HepG2 (cell line): ENCODE data around the gene CDAN1.

ENCODE experiments used
- ETV6 ChIP-seq: sonication (generic); formaldehyde crosslinking; conservative IDR thresholded peaks from 2 replicates; pipeline ENCODE4 v1.4.0; 2020; ENCODE audit warnings: missing genetic modification reagents
- HDAC2 ChIP-seq: sonication (generic); formaldehyde crosslinking; IDR thresholded peaks from 2 replicates; pipeline ENCODE4 v1.4.0; 2020; ENCODE audit warnings: missing genetic modification reagents
- HMGXB3 ChIP-seq: sonication (generic); formaldehyde crosslinking; IDR thresholded peaks from 2 replicates; pipeline ENCODE4 v1.4.0; 2020; ENCODE audit warnings: missing genetic modification reagents, borderline replicate concordance
- IKZF4 ChIP-seq: sonication (generic); formaldehyde crosslinking; IDR thresholded peaks from 2 replicates; pipeline ENCODE4 v1.5.1; 2020; ENCODE audit warnings: borderline replicate concordance, mild to moderate bottlenecking, low read depth, missing genetic modification reagents; ENCODE audit errors: not compliant biosample characterization
- MAX ChIP-seq: IDR thresholded peaks from 2 replicates; pipeline ENCODE4 v1.6.1; 2012; ENCODE audit warnings: inconsistent platforms
- MYNN ChIP-seq: sonication (generic); formaldehyde crosslinking; IDR thresholded peaks from 2 replicates; pipeline ENCODE4 v1.4.0; 2020; ENCODE audit warnings: mild to moderate bottlenecking, low read depth, missing genetic modification reagents
- PATZ1 ChIP-seq: sonication (generic); formaldehyde crosslinking; IDR thresholded peaks from 2 replicates; pipeline ENCODE4 v1.4.0; 2020; ENCODE audit warnings: missing genetic modification reagents
- SAFB2 ChIP-seq: sonication (generic); formaldehyde crosslinking; IDR thresholded peaks from 2 replicates; pipeline ENCODE4 v1.5.1; 2020; ENCODE audit warnings: missing genetic modification reagents, low read depth, mild to moderate bottlenecking, borderline replicate concordance
- ZBTB20 ChIP-seq: sonication (generic); formaldehyde crosslinking; IDR thresholded peaks from 2 replicates; pipeline ENCODE4 v1.8.1; 2023; ENCODE audit warnings: missing genetic modification reagents, low read depth, mild to moderate bottlenecking, borderline replicate concordance
- ZSCAN20 ChIP-seq: sonication (generic); formaldehyde crosslinking; IDR thresholded peaks from 2 replicates; pipeline ENCODE4 v1.4.0; 2020; ENCODE audit warnings: missing genetic modification reagents, mild to moderate bottlenecking, borderline replicate concordance
- TF ChIP-seq, protein P1 (sequence below), 2 experiments: sonication (generic) in 1 of 2; formaldehyde crosslinking in 1 of 2; IDR thresholded peaks; 2 replicates each; pipeline versions ENCODE4 v1.5.1 to v1.6.1; 2011 to 2020; ENCODE audit warnings: borderline replicate concordance in 1 of 2, low read depth in 1 of 2, low read length in 1 of 2, mild to moderate bottlenecking in 1 of 2, missing genetic modification reagents in 1 of 2, moderate library complexity in 1 of 2

DNA sequence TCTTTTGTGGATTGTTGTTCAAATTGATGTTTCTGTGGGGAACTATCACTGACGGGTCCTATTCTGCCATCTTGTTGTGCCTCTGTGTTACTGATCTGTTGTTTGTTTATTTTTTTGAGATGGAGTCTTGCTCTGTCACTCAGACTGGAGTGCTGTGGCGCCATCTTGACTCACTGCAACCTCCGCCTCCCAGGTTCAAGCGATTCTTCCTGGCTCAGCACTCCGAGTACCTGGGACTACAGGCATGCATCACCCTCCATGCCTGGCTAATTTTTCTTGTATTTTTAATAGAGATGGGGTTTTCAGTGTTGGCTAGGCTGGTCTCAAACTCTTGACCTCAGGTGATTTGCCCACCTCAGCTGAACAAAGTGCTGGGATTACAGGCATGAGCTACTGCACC is 31.6 kb downstream of the CDAN1 start:
- TF ChIP-seq SAFB2 (CRISPR knock-in tag) (no peak), MYNN (no peak), HDAC2 (CRISPR knock-in tag) (no peak), ZSCAN20 (CRISPR knock-in tag) (no peak), PATZ1 (CRISPR knock-in tag) (no peak), HMGXB3 (CRISPR knock-in tag) (no peak), ZBTB20 (CRISPR knock-in tag) (no peak), ETV6 (CRISPR knock-in tag) (no peak), MAX (no peak), IKZF4 (CRISPR knock-in tag) (no peak)
- TF ChIP-seq, protein P1, sequence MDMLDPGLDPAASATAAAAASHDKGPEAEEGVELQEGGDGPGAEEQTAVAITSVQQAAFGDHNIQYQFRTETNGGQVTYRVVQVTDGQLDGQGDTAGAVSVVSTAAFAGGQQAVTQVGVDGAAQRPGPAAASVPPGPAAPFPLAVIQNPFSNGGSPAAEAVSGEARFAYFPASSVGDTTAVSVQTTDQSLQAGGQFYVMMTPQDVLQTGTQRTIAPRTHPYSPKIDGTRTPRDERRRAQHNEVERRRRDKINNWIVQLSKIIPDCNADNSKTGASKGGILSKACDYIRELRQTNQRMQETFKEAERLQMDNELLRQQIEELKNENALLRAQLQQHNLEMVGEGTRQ (IDR thresholded peaks at IDR 0.05; ENCODE audit: low read depth, low read length), result no peak
- TF ChIP-seq, protein P1 (CRISPR knock-in tag; IDR thresholded peaks at IDR 0.05; ENCODE audit: borderline replicate concordance), result no peak
